H9 (cell line): ENCODE results near the gene SZT2. TPM values are rescaled to one million over a fixed set of nuclear protein-coding genes. Genes with fewer than 3 reads are reported as not detected.

ENCODE experiments used
- DNase-seq: peaks from one replicate; pipeline ENCODE4 v3.0.0-alpha.2; 2017
- H2AFZ ChIP-seq: one replicate; pipeline ENCODE4 v1.6.1; 2013; ENCODE audit warnings: mild to moderate bottlenecking, low read length, control low read depth, moderate library complexity
- H2AK5ac ChIP-seq: 2 replicates; pipeline ENCODE4 v1.6.1; 2013; ENCODE audit warnings: low read length, control low read depth, mixed read lengths; ENCODE audit not compliant: insufficient read length
- H2BK120ac ChIP-seq: one replicate; pipeline ENCODE4 v1.6.1; 2013; ENCODE audit warnings: low read depth, mild to moderate bottlenecking, low read length, control low read depth, inconsistent platforms; ENCODE audit not compliant: poor library complexity, severe bottlenecking
- H2BK12ac ChIP-seq: 2 replicates; pipeline ENCODE4 v1.6.1; 2013; ENCODE audit warnings: low read length, control low read depth, mixed read lengths, low read depth; ENCODE audit not compliant: insufficient read length
- H2BK15ac ChIP-seq: 2 replicates; pipeline ENCODE4 v1.6.1; 2013; ENCODE audit warnings: low read depth, low read length, control low read depth
- H2BK20ac ChIP-seq: one replicate; pipeline ENCODE4 v1.6.1; 2013; ENCODE audit warnings: low read depth, mild to moderate bottlenecking, low read length, control low read depth, inconsistent platforms; ENCODE audit not compliant: poor library complexity, severe bottlenecking
- H2BK5ac ChIP-seq: 2 replicates; pipeline ENCODE4 v1.6.1; 2013; ENCODE audit warnings: low read length, control low read depth, mixed read lengths; ENCODE audit not compliant: insufficient read length
- H3K14ac ChIP-seq: 2 replicates; pipeline ENCODE4 v1.6.1; 2013; ENCODE audit warnings: low read length, control low read depth; ENCODE audit not compliant: insufficient read depth
- H3K18ac ChIP-seq: 2 replicates; pipeline ENCODE4 v1.6.1; 2013; ENCODE audit warnings: low read depth, mild to moderate bottlenecking, mixed read lengths, low read length, control low read depth; ENCODE audit not compliant: insufficient read length
- H3K23ac ChIP-seq: 2 replicates; pipeline ENCODE4 v1.6.1; 2013; ENCODE audit warnings: low read length, control low read depth, mixed read lengths, low read depth; ENCODE audit not compliant: insufficient read length
- H3K23me2 ChIP-seq: 2 replicates; pipeline ENCODE4 v1.6.1; 2013; ENCODE audit warnings: low read depth, mild to moderate bottlenecking, mixed read lengths, low read length, control low read depth; ENCODE audit not compliant: insufficient read length, poor library complexity, severe bottlenecking
- H3K27ac ChIP-seq: 2 replicates; pipeline ENCODE4 v1.5.1; 2013; ENCODE audit warnings: low read length, control low read depth, mixed read lengths, low read depth; ENCODE audit not compliant: insufficient read length
- H3K27me3 ChIP-seq: 2 replicates; pipeline ENCODE4 v1.6.1; 2013; ENCODE audit warnings: low read length, control low read depth, inconsistent platforms; ENCODE audit not compliant: insufficient read depth
- H3K4ac ChIP-seq: 2 replicates; pipeline ENCODE4 v1.6.1; 2013; ENCODE audit warnings: low read depth, mild to moderate bottlenecking, control low read depth, inconsistent platforms, low read length, moderate library complexity
- H3K4me1 ChIP-seq: 2 replicates; pipeline ENCODE4 v1.6.1; 2013; ENCODE audit warnings: low read length, control low read depth, inconsistent platforms; ENCODE audit not compliant: insufficient read depth
- H3K4me2 ChIP-seq: 2 replicates; pipeline ENCODE4 v1.6.1; 2013; ENCODE audit warnings: low read length, control low read depth, mixed read lengths; ENCODE audit not compliant: insufficient read length, insufficient read depth
- H3K56ac ChIP-seq: 2 replicates; pipeline ENCODE4 v1.6.1; 2013; ENCODE audit warnings: low read depth, mild to moderate bottlenecking, mixed read lengths, low read length, control low read depth; ENCODE audit not compliant: insufficient read length
- H3K79me1 ChIP-seq: 2 replicates; pipeline ENCODE4 v1.6.1; 2013; ENCODE audit warnings: low read depth, mild to moderate bottlenecking, moderate library complexity, low read length, control low read depth, inconsistent platforms; ENCODE audit not compliant: insufficient read depth, poor library complexity, severe bottlenecking
- H3K79me2 ChIP-seq: 2 replicates; pipeline ENCODE4 v1.6.1; 2013; ENCODE audit warnings: low read length, control low read depth, inconsistent platforms; ENCODE audit not compliant: insufficient read depth
- H3K9ac ChIP-seq: 2 replicates; pipeline ENCODE4 v1.6.1; 2013; ENCODE audit warnings: low read length, control low read depth, mixed read lengths; ENCODE audit not compliant: insufficient read length; ENCODE audit errors: extremely low read depth
- H3K9me3 ChIP-seq: one replicate; pipeline ENCODE4 v1.6.1; 2013; ENCODE audit warnings: low read depth, low read length, inconsistent platforms; ENCODE audit not compliant: control insufficient read depth
- H3T11ph ChIP-seq: one replicate; pipeline ENCODE4 v1.6.1; 2013; ENCODE audit warnings: mild to moderate bottlenecking, low read length, control low read depth, inconsistent platforms
- H4K20me1 ChIP-seq: one replicate; pipeline ENCODE4 v1.6.1; 2013; ENCODE audit not compliant: control insufficient read depth, insufficient read length, insufficient read depth
- H4K5ac ChIP-seq: 2 replicates; pipeline ENCODE4 v1.6.1; 2013; ENCODE audit warnings: low read depth, mild to moderate bottlenecking, mixed read lengths, low read length, control low read depth; ENCODE audit not compliant: insufficient read length
- H4K8ac ChIP-seq: replicated peaks from 2 replicates; pipeline ENCODE4 v1.6.1; 2013; ENCODE audit warnings: low read length, control low read depth, mixed read lengths, low read depth; ENCODE audit not compliant: insufficient read length
- H4K91ac ChIP-seq: 2 replicates; pipeline ENCODE4 v1.6.1; 2013; ENCODE audit warnings: low read depth, mild to moderate bottlenecking, moderate library complexity, mixed read lengths, low read length, control low read depth; ENCODE audit not compliant: insufficient read length
- H3K27ac Mint-ChIP-seq, 3 experiments: 2 replicates in 2 of 3; 3 replicates in 1 of 3; pipeline ENCODE4 v1.8.0; 2020 to 2021; ENCODE audit warnings: mixed read lengths in 3 of 3, mild to moderate bottlenecking in 1 of 3, moderate library complexity in 1 of 3
- H3K27me3 Mint-ChIP-seq: 2 replicates; pipeline ENCODE4 v1.8.0; 2021; ENCODE audit warnings: low read depth, mild to moderate bottlenecking, moderate library complexity, mixed read lengths
- H3K36me3 Mint-ChIP-seq, 3 experiments: 2 replicates in 2 of 3; 3 replicates in 1 of 3; pipeline ENCODE4 v1.8.0; 2020 to 2021; ENCODE audit warnings: low read depth in 3 of 3, mixed read lengths in 3 of 3; ENCODE audit not compliant: insufficient read depth in 1 of 3
- H3K4me1 Mint-ChIP-seq, 2 experiments: 2 replicates each; pipeline ENCODE4 v1.8.0; 2020; ENCODE audit warnings: mixed read lengths in 2 of 2
- H3K4me3 Mint-ChIP-seq, 2 experiments: 2 replicates in 1 of 2; 3 replicates in 1 of 2; pipeline ENCODE4 v1.8.0; 2020 to 2021; ENCODE audit warnings: mild to moderate bottlenecking in 2 of 2, mixed read lengths in 2 of 2, moderate library complexity in 1 of 2
- H3K9me3 Mint-ChIP-seq, 2 experiments: 2 replicates in 1 of 2; 3 replicates in 1 of 2; pipeline ENCODE4 v1.8.0; 2020; ENCODE audit warnings: mild to moderate bottlenecking in 2 of 2, mixed read lengths in 2 of 2, moderate library complexity in 1 of 2
- WGBS: extraction: QIAGEN DNeasy Blood & Tissue Kit; methylation state at CpG from one replicate; pipeline ENCODE4 v1.1.7; 2013; ENCODE audit warnings: missing lambda C conversion rate, low lambda C conversion rate, mixed read lengths; ENCODE audit not compliant: insufficient read length; ENCODE audit errors: extremely low coverage; 5-methylcytosine and 5-hydroxymethylcytosine counted together
- total RNA-seq: library from RNA; stranded (reverse); gene quantifications from 2 replicates; pipeline ENCODE4 v1.2.1, GENCODE V29; 2021
- TF ChIP-seq, protein P1 (sequence below): fragments of 200-600 bp; sonication (generic); conservative IDR thresholded peaks from 3 replicates; pipeline ENCODE4 v1.8.0; 2021; ENCODE audit warnings: antibody characterized with exemption, mild to moderate bottlenecking

The SZT2 gene
- total RNA-seq, 1 experiment from 2014 or later = 16.8 TPM

DNA sequence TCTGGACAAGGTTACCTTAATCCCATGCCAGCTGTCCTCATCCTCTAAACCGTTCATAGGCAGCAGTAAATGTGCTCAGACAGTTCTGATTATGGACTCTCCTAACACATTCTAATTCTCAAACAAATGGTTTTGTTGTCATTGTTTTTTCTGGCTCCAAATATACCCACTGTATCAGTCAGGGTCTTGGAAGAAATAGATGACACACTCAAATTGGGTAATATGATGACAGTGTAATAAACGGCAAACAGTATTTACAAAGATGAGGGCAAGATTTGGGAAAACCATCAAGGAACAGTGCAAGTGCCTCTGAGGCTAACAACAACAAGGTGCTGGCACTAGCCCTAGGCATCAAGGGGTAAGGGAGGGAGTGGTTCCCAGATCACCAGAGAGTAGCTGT, 35.2 kb upstream of the SZT2 start:
- Histone ChIP-seq H4K5ac (no peak overlapping the region), H3K79me2 (peaks cover 3% of the 10 kb centered on the region; the same call in 1 of the 2 replicates), H3K14ac (no peak overlapping the region), H3K27ac (no peak overlapping the region), H3K4me1 (peaks cover 5% of the 10 kb centered on the region), H4K91ac (no peak overlapping the region), H3K79me1 (no peaks in the 10 kb centered on the region), H3K27me3 (no peaks in the 10 kb centered on the region), H4K8ac (no peak overlapping the region), H3K18ac (no peak overlapping the region), H2BK12ac (no peak overlapping the region), H3K23ac (no peak overlapping the region), H3K9me3 (no peaks in the 10 kb centered on the region), H4K20me1 (no peaks in the 10 kb centered on the region), H3K9ac (no peak overlapping the region), H2BK5ac (no peak overlapping the region), H3K4ac (no peak overlapping the region), H3K56ac (no peak overlapping the region), H2BK15ac (no peak overlapping the region), H2BK120ac (no peak overlapping the region), H2AK5ac (no peak overlapping the region), H3K23me2 (peaks cover 4% of the 10 kb centered on the region), H2AFZ (no peak overlapping the region), H2BK20ac (no peak overlapping the region), H3K4me2 (no peak overlapping the region), H3T11ph (no peak overlapping the region)
- peaks cover 15 to 26% of the 10 kb centered on the region in 2 experiments for H3K4me1 Mint-ChIP-seq
- no peaks in the 10 kb centered on the region; a peak in 2 of 5 replicates for H3K9me3 Mint-ChIP-seq
- no peak for DNase-seq
- peaks cover 2 to 14% (median 5%) of the 10 kb centered on the region in 3 experiments; a peak in 3 of 7 replicates for H3K36me3 Mint-ChIP-seq
- WGBS = no CpG with 5 or more reads among the region's 2 CpGs
- H3K4me3 Mint-ChIP-seq = no peak overlapping the region
- TF ChIP-seq, protein P1, sequence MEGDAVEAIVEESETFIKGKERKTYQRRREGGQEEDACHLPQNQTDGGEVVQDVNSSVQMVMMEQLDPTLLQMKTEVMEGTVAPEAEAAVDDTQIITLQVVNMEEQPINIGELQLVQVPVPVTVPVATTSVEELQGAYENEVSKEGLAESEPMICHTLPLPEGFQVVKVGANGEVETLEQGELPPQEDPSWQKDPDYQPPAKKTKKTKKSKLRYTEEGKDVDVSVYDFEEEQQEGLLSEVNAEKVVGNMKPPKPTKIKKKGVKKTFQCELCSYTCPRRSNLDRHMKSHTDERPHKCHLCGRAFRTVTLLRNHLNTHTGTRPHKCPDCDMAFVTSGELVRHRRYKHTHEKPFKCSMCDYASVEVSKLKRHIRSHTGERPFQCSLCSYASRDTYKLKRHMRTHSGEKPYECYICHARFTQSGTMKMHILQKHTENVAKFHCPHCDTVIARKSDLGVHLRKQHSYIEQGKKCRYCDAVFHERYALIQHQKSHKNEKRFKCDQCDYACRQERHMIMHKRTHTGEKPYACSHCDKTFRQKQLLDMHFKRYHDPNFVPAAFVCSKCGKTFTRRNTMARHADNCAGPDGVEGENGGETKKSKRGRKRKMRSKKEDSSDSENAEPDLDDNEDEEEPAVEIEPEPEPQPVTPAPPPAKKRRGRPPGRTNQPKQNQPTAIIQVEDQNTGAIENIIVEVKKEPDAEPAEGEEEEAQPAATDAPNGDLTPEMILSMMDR = no peak
- H3K27me3 Mint-ChIP-seq = no peaks in the 10 kb centered on the region; the same call in 1 of the 2 replicates
- no peak overlapping the region for H3K27ac Mint-ChIP-seq
